Loucy (cell line): ENCODE measurements around the gene METAP1D.

Experiments used
- CTCF ChIP-seq: fragments of 200-600 bp; sonication (generic); conservative IDR thresholded peaks from 2 replicates; pipeline ENCODE4 v1.5.1; 2014; ENCODE audit warnings: mild to moderate bottlenecking, antibody characterized with exemption, low read length
- EZH2phosphoT487 ChIP-seq: fragments of 200-600 bp; IDR thresholded peaks from 2 replicates; pipeline ENCODE4 v1.6.1; 2018; ENCODE audit warnings: antibody characterized with exemption, mild to moderate bottlenecking, moderate library complexity, borderline replicate concordance

GRCh38 chr2:172012677-172013391 is 13.1 kb downstream of the METAP1D start:
- TF ChIP-seq CTCF, result no peak
- no peak for TF ChIP-seq EZH2phosphoT487
